Measurements from ENCODE around the gene MITF. TPM values are rescaled to one million over a fixed set of nuclear protein-coding genes. Genes with fewer than 3 reads are reported as not detected.
A peak's percentile ranks its signal among the peaks of the same experiment; 100 is the strongest.

Gene MITF
- total RNA-seq, 1 donor from 2014 or later, result 8.7 TPM

DNA sequence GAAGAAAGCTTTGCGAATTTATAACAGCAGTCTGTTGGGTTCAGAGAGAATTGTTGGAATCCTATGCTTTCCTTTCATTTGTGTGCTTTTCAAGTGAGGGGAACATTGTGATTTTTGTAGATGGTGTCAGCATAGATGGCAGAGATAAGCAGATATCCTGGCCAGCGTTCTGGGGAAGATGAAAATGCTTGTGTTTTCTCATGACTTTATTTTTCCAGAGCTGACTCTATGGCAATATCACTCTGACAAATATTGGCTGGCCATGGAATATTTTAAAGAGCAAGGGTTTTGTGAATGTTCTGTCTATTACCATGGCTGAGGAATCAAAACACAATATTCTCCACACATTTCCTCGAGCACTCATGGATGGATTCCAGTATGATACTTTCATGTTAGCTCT, 108.8 kb downstream of the MITF start:
- Mint-ChIP-seq H3K4me1 (ENCODE audit: unreplicated experiment) (no peaks in the 10 kb centered on the region), H3K9me3 (no peaks in the 10 kb centered on the region), H3K27ac (no peak overlapping the region), H3K4me3 (no peak overlapping the region), H3K27me3 (no peaks in the 10 kb centered on the region), H3K36me3 (no peaks in the 10 kb centered on the region)
- TF ChIP-seq, protein P1, sequence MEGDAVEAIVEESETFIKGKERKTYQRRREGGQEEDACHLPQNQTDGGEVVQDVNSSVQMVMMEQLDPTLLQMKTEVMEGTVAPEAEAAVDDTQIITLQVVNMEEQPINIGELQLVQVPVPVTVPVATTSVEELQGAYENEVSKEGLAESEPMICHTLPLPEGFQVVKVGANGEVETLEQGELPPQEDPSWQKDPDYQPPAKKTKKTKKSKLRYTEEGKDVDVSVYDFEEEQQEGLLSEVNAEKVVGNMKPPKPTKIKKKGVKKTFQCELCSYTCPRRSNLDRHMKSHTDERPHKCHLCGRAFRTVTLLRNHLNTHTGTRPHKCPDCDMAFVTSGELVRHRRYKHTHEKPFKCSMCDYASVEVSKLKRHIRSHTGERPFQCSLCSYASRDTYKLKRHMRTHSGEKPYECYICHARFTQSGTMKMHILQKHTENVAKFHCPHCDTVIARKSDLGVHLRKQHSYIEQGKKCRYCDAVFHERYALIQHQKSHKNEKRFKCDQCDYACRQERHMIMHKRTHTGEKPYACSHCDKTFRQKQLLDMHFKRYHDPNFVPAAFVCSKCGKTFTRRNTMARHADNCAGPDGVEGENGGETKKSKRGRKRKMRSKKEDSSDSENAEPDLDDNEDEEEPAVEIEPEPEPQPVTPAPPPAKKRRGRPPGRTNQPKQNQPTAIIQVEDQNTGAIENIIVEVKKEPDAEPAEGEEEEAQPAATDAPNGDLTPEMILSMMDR (conservative IDR thresholded peaks at IDR 0.05), result no peak
- no peak for DNase-seq (ENCODE audit: extremely low spot score, unreplicated experiment)

DNA sequence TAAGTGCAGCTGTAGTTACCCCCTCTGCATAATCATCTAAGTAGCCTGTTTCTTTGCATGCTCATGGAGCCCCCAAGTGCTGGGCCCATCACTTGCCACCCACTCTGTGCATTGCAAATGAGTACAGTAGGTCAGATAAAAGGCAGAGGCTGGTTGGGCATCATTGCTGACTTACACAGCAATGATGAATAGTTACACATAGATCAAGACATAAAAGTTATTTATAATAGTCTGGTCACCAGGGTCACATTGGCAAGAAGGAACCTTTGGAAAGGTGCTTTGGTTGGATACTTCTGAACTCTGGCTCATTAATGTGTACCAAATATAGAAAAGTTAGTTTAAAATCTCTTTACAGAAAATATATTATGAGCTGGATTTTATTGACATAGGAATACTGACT, 111.6 kb downstream of the MITF start:
- no peak overlapping the region for H3K4me3 Mint-ChIP-seq
- H3K27me3 Mint-ChIP-seq, result no peaks in the 10 kb centered on the region
- H3K27ac Mint-ChIP-seq, result no peak overlapping the region
- no peaks in the 10 kb centered on the region for H3K36me3 Mint-ChIP-seq
- no peaks in the 10 kb centered on the region for H3K4me1 Mint-ChIP-seq (ENCODE audit: unreplicated experiment)
- DNase-seq (ENCODE audit: extremely low spot score, unreplicated experiment), result no peak
- H3K9me3 Mint-ChIP-seq, result no peaks in the 10 kb centered on the region
- TF ChIP-seq, protein P1 (conservative IDR thresholded peaks at IDR 0.05), result no peak

DNA sequence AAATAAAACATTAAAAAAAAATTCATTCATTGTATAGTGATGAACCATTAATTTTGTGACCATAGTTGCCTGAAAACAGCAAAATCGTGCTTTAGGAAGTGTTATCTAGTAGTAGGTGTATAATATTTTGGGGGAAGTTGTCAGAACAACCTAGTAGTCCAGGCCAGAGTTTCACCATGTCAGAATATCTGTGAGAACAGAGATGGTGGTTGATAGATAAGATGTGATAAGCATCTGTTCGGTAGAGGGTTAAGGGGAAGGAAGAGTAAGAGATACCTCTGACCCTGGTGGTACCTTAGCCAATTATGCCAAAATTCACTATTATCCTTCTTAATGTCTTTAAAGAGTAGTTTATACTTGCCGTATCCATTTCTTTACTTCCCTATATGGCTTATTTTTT, 113.8 kb downstream of the MITF start:
- no peaks in the 10 kb centered on the region for H3K9me3 Mint-ChIP-seq
- TF ChIP-seq, protein P1 (conservative IDR thresholded peaks at IDR 0.05), result no peak
- H3K4me3 Mint-ChIP-seq, result no peak overlapping the region
- H3K4me1 Mint-ChIP-seq (ENCODE audit: unreplicated experiment), result peaks cover 7% of the 10 kb centered on the region
- H3K27ac Mint-ChIP-seq, result no peak overlapping the region
- H3K36me3 Mint-ChIP-seq, result no peaks in the 10 kb centered on the region
- DNase-seq (ENCODE audit: extremely low spot score, unreplicated experiment), result no peak
- H3K27me3 Mint-ChIP-seq, result no peaks in the 10 kb centered on the region

DNA sequence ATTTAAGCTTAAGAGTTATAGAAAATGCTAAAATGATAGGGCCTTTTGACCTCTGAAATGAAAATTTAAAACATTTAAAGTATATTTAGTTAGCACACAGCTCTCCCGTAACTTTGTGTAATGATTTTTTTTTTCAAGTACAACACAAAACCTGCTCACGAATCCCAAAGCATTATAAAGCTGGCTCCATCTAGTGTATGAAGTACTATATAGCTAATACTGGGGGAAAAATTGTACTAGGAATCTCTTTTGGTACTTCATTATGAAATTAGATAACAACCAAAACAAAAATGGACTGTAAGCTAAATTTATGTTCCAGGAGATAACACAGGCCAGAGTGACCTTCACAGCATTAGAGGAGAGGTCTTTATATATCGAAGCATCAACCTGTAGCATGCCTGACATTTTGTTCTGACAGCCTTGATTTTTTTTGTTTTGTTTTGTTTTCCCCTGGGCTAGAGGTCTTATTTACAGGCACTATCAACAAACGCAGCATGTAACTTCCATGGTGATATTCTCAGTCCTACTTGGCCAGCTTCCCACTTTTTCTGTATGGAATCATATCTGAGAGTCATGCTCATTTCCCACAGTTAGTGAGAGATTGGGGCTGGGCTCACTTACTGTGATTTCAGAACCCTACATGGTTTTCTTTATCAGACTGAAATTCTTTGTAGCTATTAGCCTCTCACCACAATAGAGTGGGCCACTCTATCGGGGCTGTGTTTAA, 116.3 kb downstream of the MITF start:
- no peak for DNase-seq (ENCODE audit: extremely low spot score, unreplicated experiment)
- TF ChIP-seq, protein P1 (conservative IDR thresholded peaks at IDR 0.05), result peak; percentile 61
- no peak overlapping the region for H3K27ac Mint-ChIP-seq
- no peaks in the 10 kb centered on the region for H3K36me3 Mint-ChIP-seq
- no peaks in the 10 kb centered on the region for H3K9me3 Mint-ChIP-seq
- no peak overlapping the region for H3K4me3 Mint-ChIP-seq
- peaks cover 7% of the 10 kb centered on the region for H3K4me1 Mint-ChIP-seq (ENCODE audit: unreplicated experiment)
- H3K27me3 Mint-ChIP-seq, result no peaks in the 10 kb centered on the region

DNA sequence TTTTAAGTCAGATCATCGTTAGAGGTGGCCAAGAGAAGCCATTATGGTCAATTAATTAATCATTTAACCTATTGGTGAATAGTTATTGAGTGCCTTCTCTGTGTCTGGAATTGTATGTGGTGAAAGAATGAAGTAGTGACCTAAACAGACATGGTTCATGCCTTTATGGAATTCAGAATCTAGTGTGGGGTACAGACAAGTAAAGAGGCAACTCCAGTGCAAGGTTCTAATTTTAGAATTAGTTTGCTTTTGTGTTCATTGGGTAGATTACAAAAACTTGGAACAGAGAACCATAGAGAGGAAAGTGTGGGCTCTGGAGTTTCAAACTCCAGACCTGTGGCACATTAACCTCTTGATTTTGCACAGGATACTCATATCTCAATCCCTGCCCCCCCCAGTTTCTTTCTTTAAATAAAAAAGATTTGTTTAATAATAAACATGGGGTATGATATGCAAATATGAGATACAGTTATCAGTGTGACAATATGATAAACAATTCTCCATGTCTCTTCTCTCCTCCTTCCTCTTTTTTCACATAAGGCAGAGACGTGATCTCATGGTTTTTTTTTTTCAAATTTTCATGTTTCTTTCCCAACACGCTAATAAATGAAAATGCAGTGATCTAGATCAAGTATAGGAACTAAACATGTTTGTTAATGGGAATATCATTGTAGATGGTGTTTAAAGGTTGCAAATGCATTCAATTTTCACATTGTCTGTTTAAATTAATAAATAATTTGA, 117.9 kb downstream of the MITF start:
- H3K9me3 Mint-ChIP-seq, result no peaks in the 10 kb centered on the region
- TF ChIP-seq, protein P1 (conservative IDR thresholded peaks at IDR 0.05), result no peak
- DNase-seq (ENCODE audit: extremely low spot score, unreplicated experiment), result no peak
- H3K4me1 Mint-ChIP-seq (ENCODE audit: unreplicated experiment), result peaks cover 7% of the 10 kb centered on the region
- no peak overlapping the region for H3K4me3 Mint-ChIP-seq
- H3K27ac Mint-ChIP-seq, result no peak overlapping the region
- no peaks in the 10 kb centered on the region for H3K36me3 Mint-ChIP-seq
- no peaks in the 10 kb centered on the region for H3K27me3 Mint-ChIP-seq
